Panc1 (cell line): ENCODE measurements around the gene PIGR. TPM values are rescaled to one million over a fixed set of nuclear protein-coding genes. Genes with fewer than 3 reads are reported as not detected.

Source experiments
- ATAC-seq: fragments of 200-7000 bp; cut with Tn5 transposase; 2 replicates; pipeline ENCODE4 v1.9.1; 2020; ENCODE audit warnings: mild to moderate bottlenecking, moderate library complexity
- BruUV-seq: library from RNA; stranded (reverse); fragments of 400-500 nt; replicated peaks from 2 replicates; lab custom pipeline; 2021; lab: Mats Ljungman, UMichigan
- CTCF ChIA-PET: fragments of 300-600 bp; sonication (Branson Sonifier 250); formaldehyde crosslinking; loops from one replicate; lab custom pipeline; 2022; ENCODE audit warnings: antibody characterized with exemption; lab: Charles Lee
- POLR2A ChIA-PET: fragments of 300-600 bp; sonication (Branson Sonifier 250); formaldehyde crosslinking; loops from one replicate; lab custom pipeline; 2022; ENCODE audit warnings: antibody characterized with exemption; lab: Charles Lee
- DNase-seq: peaks from one replicate; pipeline ENCODE4 v3.0.0-alpha.2; 2010; ENCODE audit warnings: low read depth, low spot score
- H3K27ac ChIP-seq: 2 replicates; pipeline ENCODE4 v1.5.1; 2011; ENCODE audit warnings: mild to moderate bottlenecking, low read length, inconsistent platforms
- H3K27me3 ChIP-seq: fragments of 200-500 bp; sonication (Bioruptor generic); 2 replicates; pipeline ENCODE4 v1.6.0; 2014; ENCODE audit warnings: low read length, inconsistent platforms; ENCODE audit not compliant: control insufficient read depth, insufficient read depth
- H3K36me3 ChIP-seq: fragments of 200-500 bp; sonication (Bioruptor generic); 2 replicates; pipeline ENCODE4 v1.5.1; 2014; ENCODE audit warnings: inconsistent platforms, mild to moderate bottlenecking, low read length, moderate library complexity; ENCODE audit not compliant: control insufficient read depth, insufficient read depth
- H3K4me1 ChIP-seq: 2 replicates; pipeline ENCODE4 v1.5.1; 2011; ENCODE audit warnings: inconsistent platforms, mild to moderate bottlenecking, low read length, moderate library complexity; ENCODE audit not compliant: control insufficient read depth, insufficient read depth
- H3K4me3 ChIP-seq, 2 experiments: 2 replicates each; pipeline ENCODE4 v1.5.1; 2011 to 2012; ENCODE audit warnings: low read depth in 2 of 2, low read length in 2 of 2, mild to moderate bottlenecking in 2 of 2, inconsistent platforms in 1 of 2, moderate library complexity in 1 of 2
- H3K9me3 ChIP-seq: fragments of 200-500 bp; sonication (Bioruptor generic); 2 replicates; pipeline ENCODE4 v1.5.1; 2014; ENCODE audit warnings: low read depth, mild to moderate bottlenecking, inconsistent platforms, low read length, moderate library complexity; ENCODE audit not compliant: control insufficient read depth, insufficient read depth
- CTCF ChIP-seq: fragments of 450-650 bp; IDR thresholded peaks from 2 replicates; pipeline ENCODE4 v1.5.1; 2017; ENCODE audit warnings: mild to moderate bottlenecking
- POLR2AphosphoS5 ChIP-seq: IDR thresholded peaks from 2 replicates; pipeline ENCODE4 v1.6.1; 2012; ENCODE audit warnings: mild to moderate bottlenecking, low read depth, low read length, moderate library complexity
- REST ChIP-seq, 2 experiments: IDR thresholded peaks; 2 replicates each; pipeline ENCODE4 v1.6.1; 2011 to 2012; ENCODE audit warnings: low read depth in 2 of 2, control low read depth in 1 of 2, low read length in 1 of 2, mild to moderate bottlenecking in 1 of 2, moderate library complexity in 1 of 2; ENCODE audit not compliant: insufficient read depth in 1 of 2
- SIN3A ChIP-seq: IDR thresholded peaks from 2 replicates; pipeline ENCODE4 v1.6.1; 2012; ENCODE audit warnings: low read depth, mild to moderate bottlenecking, low read length, moderate library complexity, borderline replicate concordance; ENCODE audit not compliant: insufficient read depth
- TCF7L2 ChIP-seq: IDR thresholded peaks from 2 replicates; pipeline ENCODE4 v1.6.1; 2011; ENCODE audit warnings: mild to moderate bottlenecking, low read depth, low read length, inconsistent platforms
- in situ Hi-C: cut with HindIII; loops from 2 replicates; pipeline ENCODE4 v1.10.0; 2016; ENCODE audit warnings: low sequenced_read_pairs, low pct_unique_long_range_greater_than_20kb
- intact Hi-C: fragments of 100-400 bp; cut with micrococcal nuclease; formaldehyde crosslinking; loops from one replicate; pipeline ENCODE4 v1.10.0; 2022; ENCODE audit not compliant: unreplicated experiment
- total RNA-seq: library from RNA; stranded (reverse); gene quantifications from one replicate; pipeline ENCODE4 v1.2.1, GENCODE V29; 2021; ENCODE audit not compliant: unreplicated experiment

The PIGR gene
- total RNA-seq, 1 experiment from 2014 or later = 1.4 TPM

- DNase-seq (no peak), ATAC-seq (no peak)
- no TSS peak for BruUV-seq
- ChIA-PET CTCF (interaction anchor here (0.6 kb wide), 1 partner anchor 358 kb away, joined by 3 read pairs; the partner anchor contains the start of gene EIF2D), POLR2A (no interaction called here)
- H3K27ac ChIP-seq = no peak within 1 kb of the TSS
- no peaks in the 10 kb centered on the region for H3K9me3 ChIP-seq
- no peaks in the 10 kb centered on the region for H3K36me3 ChIP-seq
- H3K27me3 ChIP-seq = peaks cover 19% of the 10 kb centered on the region
- in situ Hi-C loops (no loop called here), intact Hi-C loops (no loop called here)
- no peak within 1 kb of the TSS for H3K4me3 ChIP-seq
- TF ChIP-seq SIN3A (no peak), REST (IDR thresholded peaks at IDR 0.05; ENCODE audit: insufficient read depth in 1 of 2, low read depth in 2 of 2, low read length in 1 of 2) (no peak), TCF7L2 (no peak), POLR2AphosphoS5 (no peak), CTCF (no peak)
- no peaks in the 10 kb centered on the region for H3K4me1 ChIP-seq
Measured at GRCh38 chr1:206970446-206970845, 24.2 kb upstream of the PIGR start, which contains the start of gene FCAMR. Gene FCAMR, minus strand, starts transcription at chr1:206970460. Its CDS starts 335 bp downstream, at chr1:206970125.

- in situ Hi-C loops = no loop called here
Measured at GRCh38 chr1:206969090-206969489, 22.8 kb upstream of the PIGR start.

More at GRCh38 chr1:206969090-206969489, 22.8 kb upstream of the PIGR start:
- no TSS peak for BruUV-seq
- no peaks in the 10 kb centered on the region for H3K9me3 ChIP-seq
- no peak for DNase-seq
- H3K27ac ChIP-seq = no peak overlapping the region
- H3K27me3 ChIP-seq = peaks cover 19% of the 10 kb centered on the region
- no peaks in the 10 kb centered on the region for H3K4me1 ChIP-seq
- H3K36me3 ChIP-seq = no peaks in the 10 kb centered on the region
- ChIA-PET CTCF (no interaction called here), POLR2A (no interaction called here)
- no peak for ATAC-seq
- H3K4me3 ChIP-seq = no peak overlapping the region
- intact Hi-C loops = no loop called here
- TF ChIP-seq CTCF = no peak
- no peak for TF ChIP-seq SIN3A
